ENCODE results near the gene SMOC2.

DNA sequence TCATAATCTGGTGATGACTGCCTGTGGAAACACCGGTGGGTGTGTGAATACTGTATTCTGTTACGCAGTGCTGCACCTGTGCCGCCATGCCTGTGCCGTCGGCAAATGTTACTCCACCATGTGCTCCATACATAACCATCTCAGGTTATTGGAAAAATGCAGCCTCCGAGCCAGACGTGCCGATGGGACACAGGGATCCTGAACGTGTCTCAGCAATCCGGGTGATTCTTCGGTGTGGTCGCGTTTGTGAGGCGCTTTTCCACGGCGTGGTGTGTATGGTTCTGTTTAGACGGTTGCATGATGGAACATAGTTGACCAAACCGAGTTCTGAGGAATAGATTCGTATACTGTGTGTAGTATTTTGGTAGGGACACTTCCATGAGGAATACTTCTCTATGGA lies 130.3 kb downstream of the SMOC2 start:
- TF ChIP-seq, protein P1, sequence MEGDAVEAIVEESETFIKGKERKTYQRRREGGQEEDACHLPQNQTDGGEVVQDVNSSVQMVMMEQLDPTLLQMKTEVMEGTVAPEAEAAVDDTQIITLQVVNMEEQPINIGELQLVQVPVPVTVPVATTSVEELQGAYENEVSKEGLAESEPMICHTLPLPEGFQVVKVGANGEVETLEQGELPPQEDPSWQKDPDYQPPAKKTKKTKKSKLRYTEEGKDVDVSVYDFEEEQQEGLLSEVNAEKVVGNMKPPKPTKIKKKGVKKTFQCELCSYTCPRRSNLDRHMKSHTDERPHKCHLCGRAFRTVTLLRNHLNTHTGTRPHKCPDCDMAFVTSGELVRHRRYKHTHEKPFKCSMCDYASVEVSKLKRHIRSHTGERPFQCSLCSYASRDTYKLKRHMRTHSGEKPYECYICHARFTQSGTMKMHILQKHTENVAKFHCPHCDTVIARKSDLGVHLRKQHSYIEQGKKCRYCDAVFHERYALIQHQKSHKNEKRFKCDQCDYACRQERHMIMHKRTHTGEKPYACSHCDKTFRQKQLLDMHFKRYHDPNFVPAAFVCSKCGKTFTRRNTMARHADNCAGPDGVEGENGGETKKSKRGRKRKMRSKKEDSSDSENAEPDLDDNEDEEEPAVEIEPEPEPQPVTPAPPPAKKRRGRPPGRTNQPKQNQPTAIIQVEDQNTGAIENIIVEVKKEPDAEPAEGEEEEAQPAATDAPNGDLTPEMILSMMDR (conservative IDR thresholded peaks at IDR 0.05; ENCODE audit: low read depth, low read length), result no peak
- TF ChIP-seq RFX5 (IDR thresholded peaks at IDR 0.05; ENCODE audit: low read depth, low read length) (no peak), NFE2L2 (IDR thresholded peaks at IDR 0.05; ENCODE audit: low read depth, low read length) (no peak), SMC3 (IDR thresholded peaks at IDR 0.05; ENCODE audit: low read depth, low read length) (no peak), POLR2A (IDR thresholded peaks at IDR 0.05; ENCODE audit: low read depth, low read length) (no peak), MXI1 (IDR thresholded peaks at IDR 0.05; ENCODE audit: borderline replicate concordance, low read depth, low read length) (no peak), FOS (IDR thresholded peaks at IDR 0.05; ENCODE audit: low read depth, low read length) (no peak)
- TF ChIP-seq, protein P2, sequence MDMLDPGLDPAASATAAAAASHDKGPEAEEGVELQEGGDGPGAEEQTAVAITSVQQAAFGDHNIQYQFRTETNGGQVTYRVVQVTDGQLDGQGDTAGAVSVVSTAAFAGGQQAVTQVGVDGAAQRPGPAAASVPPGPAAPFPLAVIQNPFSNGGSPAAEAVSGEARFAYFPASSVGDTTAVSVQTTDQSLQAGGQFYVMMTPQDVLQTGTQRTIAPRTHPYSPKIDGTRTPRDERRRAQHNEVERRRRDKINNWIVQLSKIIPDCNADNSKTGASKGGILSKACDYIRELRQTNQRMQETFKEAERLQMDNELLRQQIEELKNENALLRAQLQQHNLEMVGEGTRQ (IDR thresholded peaks at IDR 0.05; ENCODE audit: low read depth, low read length), result no peak
- TF ChIP-seq, protein P3, sequence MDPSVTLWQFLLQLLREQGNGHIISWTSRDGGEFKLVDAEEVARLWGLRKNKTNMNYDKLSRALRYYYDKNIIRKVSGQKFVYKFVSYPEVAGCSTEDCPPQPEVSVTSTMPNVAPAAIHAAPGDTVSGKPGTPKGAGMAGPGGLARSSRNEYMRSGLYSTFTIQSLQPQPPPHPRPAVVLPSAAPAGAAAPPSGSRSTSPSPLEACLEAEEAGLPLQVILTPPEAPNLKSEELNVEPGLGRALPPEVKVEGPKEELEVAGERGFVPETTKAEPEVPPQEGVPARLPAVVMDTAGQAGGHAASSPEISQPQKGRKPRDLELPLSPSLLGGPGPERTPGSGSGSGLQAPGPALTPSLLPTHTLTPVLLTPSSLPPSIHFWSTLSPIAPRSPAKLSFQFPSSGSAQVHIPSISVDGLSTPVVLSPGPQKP (IDR thresholded peaks at IDR 0.05; ENCODE audit: borderline replicate concordance, low read depth, low read length), result no peak

All from IMR-90 (cell line).